B cell (primary cell): Measurements from ENCODE around the gene RAPGEF1.

Experiments
- CTCF ChIP-seq: fragments of 200-600 bp; IDR thresholded peaks from one replicate; pipeline ENCODE4 v1.8.0; 2022; ENCODE audit warnings: antibody characterized with exemption, mild to moderate bottlenecking
- EZH2 ChIP-seq: IDR thresholded peaks from 2 replicates; pipeline ENCODE4 v1.6.1; 2012; ENCODE audit warnings: borderline replicate concordance, low read depth, mild to moderate bottlenecking, moderate library complexity, low read length; ENCODE audit not compliant: insufficient read depth, poor library complexity, severe bottlenecking

GRCh38 chr9:131743501-131743900, 3.6 kb upstream of the RAPGEF1 start:
- no peak for TF ChIP-seq CTCF
- TF ChIP-seq EZH2 = no peak
